Osteoblast (primary cell): Measurements from ENCODE around the gene OR6Q1. TPM values are rescaled to one million over a fixed set of nuclear protein-coding genes. Genes with fewer than 3 reads are reported as not detected.

ENCODE experiments used
- DNase-seq: peaks from one replicate; pipeline ENCODE4 v3.0.0; 2011; ENCODE audit warnings: low spot score, mixed read lengths; ENCODE audit not compliant: insufficient read length; ENCODE audit errors: missing footprints
- H2AFZ ChIP-seq: 2 replicates; pipeline ENCODE4 v1.6.0; 2011; ENCODE audit warnings: mild to moderate bottlenecking, low read length
- H3K27ac ChIP-seq: 2 replicates; pipeline ENCODE4 v1.5.1; 2011; ENCODE audit warnings: mild to moderate bottlenecking, low read depth, low read length, moderate library complexity
- H3K27me3 ChIP-seq: 2 replicates; pipeline ENCODE4 v1.6.0; 2012; ENCODE audit warnings: mild to moderate bottlenecking, control low read depth, inconsistent platforms, low read length, moderate library complexity; ENCODE audit not compliant: insufficient read depth
- H3K36me3 ChIP-seq: 2 replicates; pipeline ENCODE4 v1.5.1; 2011; ENCODE audit warnings: mild to moderate bottlenecking, low read length, control low read depth, moderate library complexity; ENCODE audit not compliant: insufficient read depth
- H3K4me1 ChIP-seq: 2 replicates; pipeline ENCODE4 v1.5.1; 2011; ENCODE audit warnings: mild to moderate bottlenecking, low read length, control low read depth, moderate library complexity; ENCODE audit not compliant: insufficient read depth
- H3K4me2 ChIP-seq: 2 replicates; pipeline ENCODE4 v1.6.0; 2011; ENCODE audit warnings: mild to moderate bottlenecking, low read length; ENCODE audit not compliant: insufficient read depth
- H3K4me3 ChIP-seq: fragments of 200-600 bp; sonication (generic); 3 replicates; pipeline ENCODE4 v1.5.1; 2012; ENCODE audit warnings: mild to moderate bottlenecking, low read length, inconsistent platforms; ENCODE audit not compliant: insufficient read depth
- H3K79me2 ChIP-seq: 2 replicates; pipeline ENCODE4 v1.6.0; 2012; ENCODE audit warnings: mild to moderate bottlenecking, low read length, control low read depth, inconsistent platforms; ENCODE audit not compliant: insufficient read depth
- H3K9me3 ChIP-seq: 2 replicates; pipeline ENCODE4 v1.5.1; 2011; ENCODE audit warnings: low read depth, low read length, control low read depth
- H4K20me1 ChIP-seq: 2 replicates; pipeline ENCODE4 v1.6.0; 2012; ENCODE audit warnings: mild to moderate bottlenecking, low read length, control low read depth; ENCODE audit not compliant: insufficient read depth
- total RNA-seq: library from RNA; depleted of rRNA; stranded (reverse); fragments of >200 nt; gene quantifications from 2 replicates; pipeline ENCODE4 v1.2.3, GENCODE V29; 2012
- TF ChIP-seq, protein P1 (sequence below): IDR thresholded peaks from 2 replicates; pipeline ENCODE4 v1.5.1; 2011; ENCODE audit warnings: mild to moderate bottlenecking, low read depth, low read length, moderate library complexity; ENCODE audit errors: extremely low read depth

The OR6Q1 gene
- total RNA-seq, 1 donor = not detected

DNA sequence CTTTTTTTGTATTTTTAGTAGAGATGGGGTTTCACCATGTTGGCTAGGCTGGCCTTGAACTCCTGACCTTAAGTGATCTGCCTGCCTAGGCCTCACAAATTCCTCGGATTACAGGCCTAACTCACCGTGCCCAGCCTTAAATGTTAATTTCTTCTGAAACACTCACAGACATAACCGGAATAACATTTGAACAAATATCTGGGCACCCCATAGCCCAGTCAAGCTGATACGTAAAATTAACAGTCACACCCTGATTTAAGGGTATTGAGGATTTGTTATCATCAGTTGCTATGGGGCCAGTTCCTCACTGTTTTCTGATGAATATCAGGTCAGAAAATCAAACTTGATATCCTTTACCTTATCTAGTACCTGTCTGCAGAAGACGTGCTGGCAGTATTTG lies 30.1 kb upstream of the OR6Q1 start:
- Histone ChIP-seq H3K4me3 (no peak overlapping the region), H3K9me3 (no peaks in the 10 kb centered on the region)

GRCh38 chr11:58003036-58003435 lies 27.7 kb upstream of the OR6Q1 start:
- H3K27me3 ChIP-seq = no peaks in the 10 kb centered on the region
- H3K27ac ChIP-seq = no peak overlapping the region
- H4K20me1 ChIP-seq = no peaks in the 10 kb centered on the region
- no peaks in the 10 kb centered on the region for H3K9me3 ChIP-seq
- no peaks in the 10 kb centered on the region for H3K79me2 ChIP-seq
- no peak overlapping the region for H3K4me2 ChIP-seq
- H3K36me3 ChIP-seq = no peaks in the 10 kb centered on the region
- no peak overlapping the region for H3K4me3 ChIP-seq
- H3K4me1 ChIP-seq = no peaks in the 10 kb centered on the region
- TF ChIP-seq, protein P1, sequence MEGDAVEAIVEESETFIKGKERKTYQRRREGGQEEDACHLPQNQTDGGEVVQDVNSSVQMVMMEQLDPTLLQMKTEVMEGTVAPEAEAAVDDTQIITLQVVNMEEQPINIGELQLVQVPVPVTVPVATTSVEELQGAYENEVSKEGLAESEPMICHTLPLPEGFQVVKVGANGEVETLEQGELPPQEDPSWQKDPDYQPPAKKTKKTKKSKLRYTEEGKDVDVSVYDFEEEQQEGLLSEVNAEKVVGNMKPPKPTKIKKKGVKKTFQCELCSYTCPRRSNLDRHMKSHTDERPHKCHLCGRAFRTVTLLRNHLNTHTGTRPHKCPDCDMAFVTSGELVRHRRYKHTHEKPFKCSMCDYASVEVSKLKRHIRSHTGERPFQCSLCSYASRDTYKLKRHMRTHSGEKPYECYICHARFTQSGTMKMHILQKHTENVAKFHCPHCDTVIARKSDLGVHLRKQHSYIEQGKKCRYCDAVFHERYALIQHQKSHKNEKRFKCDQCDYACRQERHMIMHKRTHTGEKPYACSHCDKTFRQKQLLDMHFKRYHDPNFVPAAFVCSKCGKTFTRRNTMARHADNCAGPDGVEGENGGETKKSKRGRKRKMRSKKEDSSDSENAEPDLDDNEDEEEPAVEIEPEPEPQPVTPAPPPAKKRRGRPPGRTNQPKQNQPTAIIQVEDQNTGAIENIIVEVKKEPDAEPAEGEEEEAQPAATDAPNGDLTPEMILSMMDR = no peak
- DNase-seq = no peak
- H2AFZ ChIP-seq = no peak overlapping the region

More for the DNA sequence above, 30.1 kb upstream of the OR6Q1 start:
- no peaks in the 10 kb centered on the region for H4K20me1 ChIP-seq
- no peak overlapping the region for H2AFZ ChIP-seq
- no peak overlapping the region for H3K4me2 ChIP-seq
- no peak overlapping the region for H3K27ac ChIP-seq
- TF ChIP-seq, protein P1 = no peak
- no peak for DNase-seq
- H3K79me2 ChIP-seq = no peaks in the 10 kb centered on the region
- no peaks in the 10 kb centered on the region for H3K27me3 ChIP-seq
- H3K36me3 ChIP-seq = no peaks in the 10 kb centered on the region
- no peaks in the 10 kb centered on the region for H3K4me1 ChIP-seq

GRCh38 chr11:58003591-58003990 lies 27.2 kb upstream of the OR6Q1 start:
- Histone ChIP-seq H3K27ac (no peak overlapping the region), H3K4me2 (no peak overlapping the region), H2AFZ (no peak overlapping the region), H3K9me3 (no peaks in the 10 kb centered on the region), H3K4me1 (no peaks in the 10 kb centered on the region), H4K20me1 (no peaks in the 10 kb centered on the region), H3K36me3 (no peaks in the 10 kb centered on the region), H3K27me3 (no peaks in the 10 kb centered on the region), H3K4me3 (no peak overlapping the region), H3K79me2 (no peaks in the 10 kb centered on the region)
- TF ChIP-seq, protein P1 = no peak
- no peak for DNase-seq

DNA sequence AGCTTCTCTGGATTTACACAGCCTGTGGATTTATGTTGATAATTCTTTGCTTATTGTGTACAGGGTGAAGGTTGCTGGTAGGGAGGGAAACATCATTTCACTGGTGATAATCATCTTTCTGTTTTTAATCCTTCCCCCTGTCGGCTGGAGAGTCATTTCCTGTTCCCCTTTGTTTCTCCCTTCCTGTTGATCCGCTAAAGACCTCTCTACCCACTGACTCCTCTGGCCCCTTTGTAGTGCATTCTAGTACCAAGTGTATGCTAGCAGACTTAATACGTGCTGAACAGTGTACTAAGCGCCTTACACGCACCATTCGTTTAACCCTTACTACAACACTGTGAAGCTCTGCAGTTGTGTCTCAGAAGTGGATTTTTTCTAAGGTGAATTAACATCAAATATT lies 26.1 kb upstream of the OR6Q1 start:
- TF ChIP-seq, protein P1 = no peak
- Histone ChIP-seq H3K27ac (no peak overlapping the region), H4K20me1 (no peaks in the 10 kb centered on the region), H3K36me3 (no peaks in the 10 kb centered on the region), H3K4me2 (no peak overlapping the region), H3K4me3 (no peak overlapping the region), H3K4me1 (no peaks in the 10 kb centered on the region), H3K9me3 (no peaks in the 10 kb centered on the region), H3K79me2 (no peaks in the 10 kb centered on the region), H3K27me3 (no peaks in the 10 kb centered on the region), H2AFZ (no peak overlapping the region)
- peak; percentile 29 for DNase-seq
